HG03064 (cell line): ENCODE measurements around the gene ICA1.

ENCODE experiments used
- ATAC-seq: cut with Tn5 transposase; IDR thresholded peaks from one replicate; pipeline ENCODE4 v1.9.1; 2021; ENCODE audit warnings: low read depth; ENCODE audit not compliant: unreplicated experiment

The ICA1 gene

GRCh38 chr7:8168336-8168735, 93.6 kb downstream of the ICA1 start:
- ATAC-seq = no peak

DNA sequence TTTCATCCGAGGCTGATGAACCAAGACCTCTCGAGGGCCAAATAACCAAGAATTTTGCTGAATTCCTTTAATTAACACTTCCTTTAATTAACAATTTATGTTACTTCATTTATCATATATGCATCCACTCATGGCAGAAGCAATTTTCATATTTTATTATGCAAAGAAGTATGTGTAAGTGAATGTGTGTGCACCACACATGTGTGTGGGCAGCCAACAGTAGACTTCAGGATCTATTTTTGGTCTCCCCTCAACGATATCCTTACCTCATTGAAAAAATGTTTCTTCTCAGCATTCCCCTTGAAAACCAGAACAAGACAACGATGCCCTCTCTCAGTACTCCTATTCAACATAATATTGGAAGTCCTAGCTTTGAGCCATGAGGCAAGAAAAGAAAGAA, 96.8 kb downstream of the ICA1 start:
- no peak for ATAC-seq

GRCh38 chr7:8162181-8162580, 99.8 kb downstream of the ICA1 start:
- ATAC-seq = no peak

DNA sequence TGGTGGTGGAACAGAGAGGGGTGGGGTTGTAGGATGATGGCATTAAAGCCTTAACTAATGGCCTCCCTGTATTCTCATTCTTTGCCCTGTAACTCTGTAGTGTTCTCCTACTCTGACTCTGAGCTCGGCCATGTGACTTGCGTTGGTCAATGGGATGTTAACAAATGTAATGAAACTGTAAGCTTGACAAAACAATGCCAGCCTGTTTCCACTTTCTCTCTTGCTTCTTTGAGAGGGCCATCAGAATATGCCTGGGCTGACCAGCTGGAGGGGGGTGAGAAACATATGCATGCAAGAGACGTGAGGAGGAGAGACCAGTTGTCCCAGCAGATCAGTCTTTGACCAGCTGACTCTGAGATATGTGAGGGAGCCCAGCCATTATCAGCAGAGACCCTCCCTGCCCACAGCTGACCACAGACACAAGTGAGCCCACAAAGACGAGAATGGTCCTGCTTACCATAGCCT, 100.6 kb downstream of the ICA1 start:
- no peak for ATAC-seq

DNA sequence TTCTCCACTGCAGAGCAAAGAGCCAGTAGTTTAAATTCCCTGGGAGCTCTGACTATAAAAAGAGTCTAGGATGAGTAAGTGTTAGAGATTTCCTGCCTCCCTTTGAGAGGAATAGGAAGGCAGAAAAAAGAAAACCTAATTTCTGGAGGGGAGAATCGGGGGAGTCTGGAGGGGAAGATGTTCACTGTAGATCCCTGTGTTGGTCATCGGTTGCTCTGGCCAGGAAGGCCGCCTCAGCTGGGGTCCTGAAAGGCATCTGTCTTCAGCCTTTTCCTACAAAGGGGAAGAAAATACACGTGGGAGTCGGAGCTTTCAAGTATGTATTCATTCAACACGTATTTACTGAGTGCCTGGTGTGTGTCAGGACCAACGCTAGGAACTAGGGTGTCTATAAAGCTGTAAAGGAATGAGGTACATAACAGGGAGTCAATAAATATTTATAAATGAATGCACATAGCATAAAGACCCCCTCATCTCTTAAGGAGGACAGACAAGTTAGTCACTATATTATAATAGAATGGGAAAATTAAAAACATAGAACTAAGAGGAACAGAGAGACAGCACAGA, 101.1 kb downstream of the ICA1 start:
- no peak for ATAC-seq

DNA sequence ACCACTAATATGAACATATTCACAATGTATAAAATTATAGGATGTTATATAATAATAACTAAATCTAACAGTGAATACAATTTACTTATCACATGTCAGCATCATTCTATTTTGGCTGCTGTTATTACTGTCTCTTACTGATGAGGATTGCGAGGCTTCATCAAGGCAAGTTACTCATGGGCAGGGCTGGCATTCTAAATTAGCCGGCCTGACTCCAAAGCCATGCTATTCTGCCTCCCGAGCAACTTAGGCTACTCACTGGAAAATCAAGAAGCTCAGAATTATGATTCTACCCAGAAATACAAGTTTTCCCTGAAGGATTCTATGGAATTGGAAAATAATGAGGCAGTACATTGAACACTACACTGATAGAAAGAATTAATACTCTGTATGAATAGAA, 101.7 kb downstream of the ICA1 start:
- ATAC-seq = no peak

DNA sequence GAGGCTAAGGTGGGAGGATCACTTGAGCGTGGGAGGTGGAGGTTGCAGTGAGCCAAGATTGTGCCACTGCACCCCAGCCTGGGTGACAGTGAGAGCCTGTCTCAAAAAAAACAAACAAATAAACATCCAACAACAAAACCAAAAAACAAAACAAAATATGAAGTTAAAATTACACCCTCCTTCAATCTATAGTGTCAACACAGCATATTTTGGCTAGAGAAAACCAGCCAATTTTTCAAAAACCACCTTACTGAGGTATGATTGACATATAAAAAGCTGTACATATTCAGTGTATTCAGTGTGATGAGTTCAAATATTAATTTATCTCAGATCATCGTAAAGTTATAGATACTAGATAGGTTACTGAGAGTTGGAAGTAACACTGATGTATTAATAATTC, 102.4 kb downstream of the ICA1 start:
- no peak for ATAC-seq

- ATAC-seq = no peak
Observed at GRCh38 chr7:8157296-8157695, 104.7 kb downstream of the ICA1 start.

DNA sequence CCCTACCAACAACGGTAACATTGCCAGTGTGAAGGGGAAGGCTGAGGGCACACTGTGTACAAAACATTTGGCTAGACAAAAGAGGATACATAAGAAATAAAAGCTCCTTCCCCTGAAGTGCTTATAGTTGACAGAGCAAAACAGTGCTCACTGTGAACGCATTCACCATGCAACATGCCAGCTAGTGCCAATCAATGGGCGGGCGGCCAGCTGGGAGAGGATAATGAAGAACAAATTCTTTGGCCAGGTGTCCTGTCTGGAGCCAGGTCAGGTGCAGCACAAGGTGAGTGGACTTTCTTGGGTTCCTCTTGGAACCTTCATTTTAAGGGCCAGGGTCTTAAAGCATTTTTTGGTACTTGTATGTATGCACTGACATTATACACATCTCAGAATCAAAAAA, 106.1 kb downstream of the ICA1 start:
- no peak for ATAC-seq

- ATAC-seq = no peak
Observed at GRCh38 chr7:8154272-8154671, 107.7 kb downstream of the ICA1 start.

DNA sequence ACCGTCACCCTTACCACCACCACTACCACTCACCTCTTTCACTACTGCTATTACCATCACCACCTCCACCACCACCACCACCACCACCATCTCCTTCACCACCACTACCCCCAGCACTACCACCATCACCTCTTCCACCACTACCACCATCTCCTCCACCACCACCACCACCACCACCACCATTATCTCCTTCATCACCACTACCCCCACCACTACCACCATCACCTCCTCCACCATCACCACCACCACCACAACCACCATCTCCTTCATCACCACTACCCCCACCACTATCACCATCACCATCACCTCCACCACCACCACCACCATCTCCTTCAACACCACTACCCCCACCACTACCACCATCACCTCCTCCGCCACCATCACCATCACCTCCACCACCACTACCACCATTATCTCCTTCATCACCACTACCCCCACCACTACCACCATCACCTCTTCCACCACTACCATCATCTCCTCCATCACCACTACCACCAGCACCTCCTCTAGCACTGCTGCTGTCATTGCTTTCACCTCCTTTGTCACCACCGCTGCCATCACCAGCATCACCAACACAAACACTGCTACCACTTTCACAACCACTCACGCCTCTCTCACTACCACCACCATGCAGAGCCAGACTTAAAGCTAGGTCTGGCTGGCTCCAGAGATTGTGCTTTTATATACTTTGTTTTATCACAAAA, 109.3 kb downstream of the ICA1 start:
- no peak for ATAC-seq

DNA sequence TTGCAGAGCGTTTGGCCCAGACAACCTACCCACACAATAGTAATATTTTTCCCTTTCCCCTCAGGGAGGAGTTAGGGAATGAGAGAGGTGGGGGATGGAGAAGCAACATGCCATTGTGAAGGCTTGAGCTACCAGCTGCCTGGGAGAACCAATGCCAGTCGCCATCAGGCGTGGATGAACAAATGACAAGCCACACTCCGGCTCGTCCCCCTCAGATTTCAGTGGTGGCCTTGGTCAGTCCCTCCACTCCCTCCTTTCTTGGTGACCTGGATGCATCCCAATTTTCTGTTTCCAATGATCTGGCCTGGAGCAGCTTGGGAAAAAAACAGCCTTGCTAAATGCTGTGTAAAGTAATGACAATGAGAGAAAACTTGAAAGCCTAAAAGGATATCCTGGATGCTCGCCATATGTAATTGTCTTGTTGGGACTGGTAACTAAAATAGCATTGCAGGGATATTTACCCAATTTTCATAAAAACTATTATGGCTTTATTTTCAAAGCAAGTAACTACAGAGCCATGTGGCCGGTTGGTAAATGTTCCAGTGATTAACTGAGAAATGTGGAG, 110.7 kb downstream of the ICA1 start:
- ATAC-seq = no peak

GRCh38 chr7:8149222-8149621, 112.7 kb downstream of the ICA1 start:
- peak; percentile 65 for ATAC-seq

GRCh38 chr7:8147760-8148463, 114.1 kb downstream of the ICA1 start:
- no peak for ATAC-seq

- ATAC-seq = no peak
Observed at GRCh38 chr7:8146788-8147413, 115.1 kb downstream of the ICA1 start.

GRCh38 chr7:8146106-8146787, 115.7 kb downstream of the ICA1 start:
- no peak for ATAC-seq

GRCh38 chr7:8144856-8145255, 117.1 kb downstream of the ICA1 start:
- ATAC-seq = no peak

DNA sequence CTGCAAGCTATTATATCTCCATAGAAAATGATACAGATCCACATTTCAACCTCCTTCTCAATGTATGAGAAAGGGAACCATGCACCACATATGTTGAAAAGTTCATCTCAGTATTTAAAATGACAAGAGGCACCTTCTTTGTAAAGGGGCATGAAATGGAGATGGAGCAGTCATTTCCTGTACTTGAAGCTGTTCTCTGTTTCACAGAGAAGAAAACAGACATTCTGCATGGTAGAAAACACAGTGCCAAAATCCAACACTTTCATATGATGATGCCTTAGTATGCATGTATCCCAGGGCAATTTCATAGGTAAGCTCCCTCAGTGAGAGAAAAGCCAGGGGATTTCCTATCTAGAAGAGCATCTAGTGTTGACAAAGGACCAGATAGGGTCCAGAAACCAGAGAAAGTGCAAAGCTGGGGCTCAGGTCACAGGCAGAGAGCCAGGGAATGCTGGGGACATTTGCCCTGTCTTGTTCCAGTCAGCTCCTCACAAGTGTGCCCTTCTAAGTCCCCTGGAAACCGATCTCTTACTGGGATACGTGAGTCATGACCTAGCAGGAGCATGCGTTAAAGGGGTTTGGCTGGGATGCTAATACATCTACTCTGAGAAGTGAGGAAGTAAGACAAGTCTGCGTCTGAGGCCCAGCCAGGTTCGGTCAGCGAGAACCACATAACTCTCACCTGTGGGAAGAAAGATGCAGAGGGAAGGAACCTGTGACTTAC, 118.7 kb downstream of the ICA1 start:
- no peak for ATAC-seq

GRCh38 chr7:8142477-8142876, 119.5 kb downstream of the ICA1 start:
- ATAC-seq = no peak

DNA sequence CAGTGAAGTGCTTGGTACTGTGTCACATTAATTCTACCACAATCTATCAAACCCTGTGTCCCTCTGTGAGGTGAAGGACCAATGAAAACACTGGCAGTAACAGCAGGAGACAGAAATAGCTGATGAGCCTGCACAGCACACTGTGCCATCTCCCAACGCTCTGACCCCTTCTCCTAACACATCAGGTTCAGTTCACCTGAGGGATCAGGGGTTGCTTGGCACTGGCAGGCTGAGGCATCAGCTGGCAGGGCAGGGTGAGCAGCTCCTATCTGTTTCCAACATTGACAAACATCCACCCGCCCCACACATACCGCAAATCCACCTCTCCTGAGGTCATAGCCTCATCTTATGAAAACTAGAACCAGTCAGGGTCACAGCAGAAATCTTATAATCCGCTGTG, 120.9 kb downstream of the ICA1 start:
- no peak for ATAC-seq
